Epithelial cell of esophagus (primary cell): ENCODE results near the gene HLA-DQB1.
"Not testable (repeated sequence)": the region's sequence is repeated elsewhere in the genome, so short reads cannot be mapped to it uniquely, and the experiment has no call there.

Source experiments
- DNase-seq: peaks from one replicate; pipeline ENCODE4 v3.0.0; 2010; ENCODE audit warnings: low read depth
- H3K4me3 ChIP-seq: 2 replicates; pipeline ENCODE4 v1.5.1; 2011; ENCODE audit warnings: mild to moderate bottlenecking, low read length, control low read depth
- TF ChIP-seq, protein P1 (sequence below): IDR thresholded peaks from 2 replicates; pipeline ENCODE4 v1.5.1; 2011; ENCODE audit warnings: low read depth, mild to moderate bottlenecking, low read length, control low read depth, inconsistent platforms; ENCODE audit not compliant: insufficient read depth; ENCODE audit errors: missing control alignments

Gene HLA-DQB1

DNA sequence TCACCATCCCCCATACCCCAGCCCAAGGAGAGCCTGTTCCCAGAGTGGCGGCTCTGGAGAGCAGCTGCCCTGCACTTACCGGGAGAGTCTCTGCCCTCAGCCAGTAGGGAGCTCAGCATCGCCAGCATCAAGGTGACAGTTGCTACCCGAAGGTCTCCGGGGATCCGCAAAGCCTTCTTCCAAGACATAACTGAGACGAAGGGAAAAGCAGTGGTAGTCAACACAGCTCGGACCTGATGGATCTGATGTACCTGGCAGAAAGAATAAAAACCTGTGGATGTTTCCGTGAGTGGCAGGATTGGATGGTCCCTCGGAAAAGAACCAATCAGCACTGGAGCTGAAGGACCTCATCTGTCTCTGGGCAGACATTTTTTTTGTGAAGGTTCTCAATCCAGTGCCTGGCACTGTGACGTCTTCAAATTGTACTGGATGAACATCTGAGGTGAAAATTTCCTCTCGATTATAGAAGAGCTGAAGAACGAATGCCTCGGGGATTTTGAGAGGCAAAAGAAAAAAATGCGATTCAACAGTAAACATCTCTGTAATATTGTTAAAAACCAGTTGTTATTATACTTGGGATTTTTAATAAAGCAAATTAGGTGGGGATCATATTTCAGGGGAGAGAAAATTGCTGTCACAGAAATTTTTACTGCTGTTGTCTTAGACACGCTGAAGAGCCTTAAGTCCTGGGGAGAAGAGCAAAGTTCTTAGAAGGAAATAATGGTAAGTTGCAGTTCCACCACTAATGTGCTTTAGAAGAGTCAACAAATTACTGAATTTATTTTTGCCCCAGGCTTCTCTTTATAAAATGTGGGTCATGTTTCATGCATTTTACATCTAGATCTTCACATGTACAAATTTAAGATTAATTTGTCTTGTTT lies at the start of gene HLA-DQB1:
Gene HLA-DQB1 (minus strand): TSS at position 238 of the 881 bp plus-strand sequence. CDS start 50 bp downstream, at position 188.
- DNase-seq, result peak; percentile 70

DNA sequence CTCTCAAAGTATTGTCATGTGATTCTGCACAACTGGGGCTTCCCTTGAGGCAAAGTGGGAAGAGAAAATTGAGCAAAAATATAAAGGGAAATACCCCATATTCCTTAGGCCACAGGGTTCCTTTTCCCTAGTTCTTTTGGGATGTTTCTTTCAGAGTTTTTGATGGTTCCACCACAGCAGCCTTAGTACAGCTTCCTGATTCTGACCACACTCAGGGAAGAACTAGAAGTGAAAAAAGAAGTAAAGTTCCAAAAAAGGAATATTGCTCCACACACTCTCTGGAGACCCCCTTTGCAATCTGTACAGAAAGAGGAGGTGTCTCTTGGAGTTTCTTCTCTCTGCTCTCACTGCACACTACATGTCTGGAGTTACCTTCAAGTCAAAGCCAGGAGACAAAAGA lies 46.8 kb upstream of the HLA-DQB1 start:
- TF ChIP-seq, protein P1, sequence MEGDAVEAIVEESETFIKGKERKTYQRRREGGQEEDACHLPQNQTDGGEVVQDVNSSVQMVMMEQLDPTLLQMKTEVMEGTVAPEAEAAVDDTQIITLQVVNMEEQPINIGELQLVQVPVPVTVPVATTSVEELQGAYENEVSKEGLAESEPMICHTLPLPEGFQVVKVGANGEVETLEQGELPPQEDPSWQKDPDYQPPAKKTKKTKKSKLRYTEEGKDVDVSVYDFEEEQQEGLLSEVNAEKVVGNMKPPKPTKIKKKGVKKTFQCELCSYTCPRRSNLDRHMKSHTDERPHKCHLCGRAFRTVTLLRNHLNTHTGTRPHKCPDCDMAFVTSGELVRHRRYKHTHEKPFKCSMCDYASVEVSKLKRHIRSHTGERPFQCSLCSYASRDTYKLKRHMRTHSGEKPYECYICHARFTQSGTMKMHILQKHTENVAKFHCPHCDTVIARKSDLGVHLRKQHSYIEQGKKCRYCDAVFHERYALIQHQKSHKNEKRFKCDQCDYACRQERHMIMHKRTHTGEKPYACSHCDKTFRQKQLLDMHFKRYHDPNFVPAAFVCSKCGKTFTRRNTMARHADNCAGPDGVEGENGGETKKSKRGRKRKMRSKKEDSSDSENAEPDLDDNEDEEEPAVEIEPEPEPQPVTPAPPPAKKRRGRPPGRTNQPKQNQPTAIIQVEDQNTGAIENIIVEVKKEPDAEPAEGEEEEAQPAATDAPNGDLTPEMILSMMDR, result no peak
- DNase-seq, result no peak
- H3K4me3 ChIP-seq, result no peak overlapping the region

More for the DNA sequence above, at the start of gene HLA-DQB1:
- peak within 1 kb of the TSS; percentile 31 for H3K4me3 ChIP-seq
- TF ChIP-seq, protein P1, result no peak

GRCh38 chr6:32709625-32710024 lies 43.2 kb upstream of the HLA-DQB1 start:
- no peak for DNase-seq
- H3K4me3 ChIP-seq, result no peak overlapping the region
- TF ChIP-seq, protein P1, result no peak

DNA sequence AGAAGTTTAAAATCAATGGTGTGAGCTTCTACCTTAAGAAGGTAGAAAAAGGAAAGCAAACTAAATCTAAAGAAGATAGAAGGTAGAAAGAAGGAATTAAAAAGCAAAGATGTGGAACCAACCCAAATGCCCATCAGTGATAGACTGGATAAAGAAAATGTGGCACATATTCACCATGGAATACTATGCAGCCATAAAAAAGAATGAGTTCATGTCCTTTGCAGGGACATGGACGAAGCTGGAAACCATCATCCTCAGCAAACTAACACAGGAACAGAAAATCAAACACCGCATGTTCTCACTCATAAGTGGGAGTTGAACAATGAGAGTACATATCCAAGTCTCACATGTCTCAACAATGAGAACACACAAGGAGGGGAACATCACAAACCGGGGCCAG lies 38.7 kb upstream of the HLA-DQB1 start:
- H3K4me3 ChIP-seq, DNase-seq: not testable (repeated sequence)

GRCh38 chr6:32703347-32703746 lies 36.9 kb upstream of the HLA-DQB1 start:
- TF ChIP-seq, protein P1, result no peak
- no peak overlapping the region for H3K4me3 ChIP-seq
- no peak for DNase-seq

DNA sequence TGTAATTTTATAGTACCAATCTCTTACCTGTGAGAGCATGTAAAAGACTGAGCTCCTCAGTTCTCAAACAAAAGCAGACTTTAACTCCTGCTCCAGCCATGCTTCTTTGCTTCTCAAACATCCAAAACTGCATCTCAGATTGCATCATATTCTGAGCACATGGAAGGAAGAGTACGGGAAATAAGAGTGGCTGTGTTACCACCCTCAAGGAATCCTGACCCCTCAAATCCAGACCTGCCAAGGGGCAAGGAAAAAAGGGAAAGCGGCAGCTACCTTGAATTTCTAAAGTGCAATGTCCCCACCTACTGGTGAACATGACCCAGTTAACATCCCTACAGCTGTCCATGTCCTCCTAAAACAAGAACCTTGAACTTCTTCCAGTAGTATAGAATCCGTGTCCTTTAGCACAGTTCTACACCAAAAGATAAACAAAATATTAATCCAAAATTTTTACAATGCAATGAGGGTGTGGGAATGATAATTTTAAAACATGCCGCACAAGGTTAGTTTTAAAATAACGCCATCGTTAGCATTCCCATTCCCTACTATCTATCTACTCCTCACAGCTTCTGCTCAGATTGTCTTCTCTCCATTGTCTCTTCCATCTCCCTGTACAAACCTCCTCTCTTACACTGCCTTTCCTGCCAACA lies 34.1 kb upstream of the HLA-DQB1 start:
- DNase-seq, result peak; percentile 70
- H3K4me3 ChIP-seq, result no peak overlapping the region
- TF ChIP-seq, protein P1, result peak; percentile 82

GRCh38 chr6:32697031-32697430 lies 30.6 kb upstream of the HLA-DQB1 start:
- TF ChIP-seq, protein P1, result no peak
- H3K4me3 ChIP-seq, result no peak overlapping the region
- DNase-seq, result no peak
